ENCODE data around the gene KCNJ6.
A peak's percentile ranks its signal among the peaks of the same experiment; 100 is the strongest.

Gene KCNJ6

GRCh38 chr21:37863842-37864241 lies 52.4 kb downstream of the KCNJ6 start:
- no peak for DNase-seq

- DNase-seq = no peak
Observed at GRCh38 chr21:37862536-37862935, 53.7 kb downstream of the KCNJ6 start.

GRCh38 chr21:37861561-37861960 lies 54.7 kb downstream of the KCNJ6 start:
- no peak for DNase-seq

- DNase-seq = no peak
Observed at GRCh38 chr21:37860416-37860815, 55.8 kb downstream of the KCNJ6 start.

- DNase-seq = peak; percentile 44
Observed at GRCh38 chr21:37855647-37856625, 60.3 kb downstream of the KCNJ6 start.

GRCh38 chr21:37855271-37855646 lies 61.0 kb downstream of the KCNJ6 start:
- no peak for DNase-seq

GRCh38 chr21:37849506-37850102 lies 66.7 kb downstream of the KCNJ6 start:
- DNase-seq = no peak

GRCh38 chr21:37848721-37849490 lies 67.4 kb downstream of the KCNJ6 start:
- DNase-seq = no peak

- DNase-seq = no peak
Observed at GRCh38 chr21:37845535-37845934, 70.7 kb downstream of the KCNJ6 start.

- DNase-seq = no peak
Observed at GRCh38 chr21:37843191-37843590, 73.1 kb downstream of the KCNJ6 start.

GRCh38 chr21:37842163-37842919 lies 73.9 kb downstream of the KCNJ6 start:
- DNase-seq = no peak

GRCh38 chr21:37837381-37837780 lies 78.9 kb downstream of the KCNJ6 start:
- no peak for DNase-seq

- DNase-seq = no peak
Observed at GRCh38 chr21:37835481-37835880, 80.8 kb downstream of the KCNJ6 start.

- no peak for DNase-seq
Observed at GRCh38 chr21:37833301-37833700, 83.0 kb downstream of the KCNJ6 start.

GRCh38 chr21:37829447-37829846 lies 86.8 kb downstream of the KCNJ6 start:
- DNase-seq = no peak

GRCh38 chr21:37828991-37829390 lies 87.3 kb downstream of the KCNJ6 start:
- DNase-seq = no peak

GRCh38 chr21:37828556-37828955 lies 87.7 kb downstream of the KCNJ6 start:
- no peak for DNase-seq

GRCh38 chr21:37827913-37828312 lies 88.3 kb downstream of the KCNJ6 start:
- DNase-seq = no peak

- no peak for DNase-seq
Observed at GRCh38 chr21:37821786-37822450, 94.3 kb downstream of the KCNJ6 start.

- no peak for DNase-seq
Observed at GRCh38 chr21:37821092-37821491, 95.2 kb downstream of the KCNJ6 start.

- DNase-seq = no peak
Observed at GRCh38 chr21:37819372-37819771, 96.9 kb downstream of the KCNJ6 start.

- DNase-seq = no peak
Observed at GRCh38 chr21:37817242-37817641, 99.0 kb downstream of the KCNJ6 start.

All from amniotic stem cell (primary cell).